Activated CD4-positive, alpha-beta T cell treated with anti-CD3 and anti-CD28 coated beads, Interleukin-2, amount 10 ng/mL, durations not matched to agents 24 days and 14 days (primary cell): ENCODE measurements around the gene DPP4. TPM values are rescaled to one million over a fixed set of nuclear protein-coding genes. Genes with fewer than 3 reads are reported as not detected.

Experiments
- DNase-seq: peaks from one replicate; pipeline ENCODE4 v3.0.0; 2022
- H3K27ac Mint-ChIP-seq: one replicate; pipeline ENCODE4 v1.8.0; 2022; ENCODE audit warnings: mild to moderate bottlenecking, mixed read lengths
- H3K27me3 Mint-ChIP-seq: one replicate; pipeline ENCODE4 v1.8.0; 2022; ENCODE audit warnings: mixed read lengths
- H3K36me3 Mint-ChIP-seq: one replicate; pipeline ENCODE4 v1.8.0; 2022; ENCODE audit warnings: low read depth, mild to moderate bottlenecking, mixed read lengths
- H3K4me1 Mint-ChIP-seq: one replicate; pipeline ENCODE4 v1.8.0; 2021; ENCODE audit warnings: mixed read lengths
- H3K4me3 Mint-ChIP-seq: one replicate; pipeline ENCODE4 v1.8.0; 2022; ENCODE audit warnings: mild to moderate bottlenecking, moderate library complexity, mixed read lengths
- H3K9me3 Mint-ChIP-seq: one replicate; pipeline ENCODE4 v1.8.0; 2021; ENCODE audit warnings: mixed read lengths
- intact Hi-C: fragments of 100-400 bp; cut with micrococcal nuclease; formaldehyde crosslinking; loops from one replicate; pipeline ENCODE4 v1.15.1; 2023
- total RNA-seq: library from RNA; stranded (reverse); gene quantifications from 2 replicates; pipeline ENCODE4 v1.2.3, GENCODE V29; 2022

The DPP4 gene
- total RNA-seq, 1 donor from 2014 or later: 65.4 TPM

DNA sequence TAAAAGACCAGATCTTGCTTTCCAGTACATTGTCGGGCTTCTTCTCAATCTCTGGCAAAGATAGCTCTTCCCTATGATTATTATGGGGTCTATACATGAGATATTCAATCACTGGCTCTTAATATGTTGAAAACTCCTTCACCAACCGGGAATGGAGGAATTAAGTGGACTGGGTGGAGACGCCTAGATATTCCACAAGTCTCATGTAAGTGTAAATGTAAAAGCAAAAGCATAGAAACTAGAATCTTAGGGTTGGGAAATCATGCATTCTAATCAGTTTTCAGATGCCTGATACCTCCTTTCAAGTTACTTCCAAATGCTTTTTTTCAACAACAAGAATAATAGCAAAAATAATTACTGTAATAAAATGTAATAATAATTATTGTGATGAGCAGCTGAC lies 38.0 kb downstream of the DPP4 start:
- Mint-ChIP-seq H3K36me3 (peaks cover 81% of the 10 kb centered on the region), H3K27ac (no peak overlapping the region), H3K4me3 (no peak overlapping the region), H3K27me3 (no peaks in the 10 kb centered on the region), H3K4me1 (peaks cover 28% of the 10 kb centered on the region), H3K9me3 (peaks cover 9% of the 10 kb centered on the region)
- intact Hi-C loops: no loop called here
- DNase-seq: no peak

DNA sequence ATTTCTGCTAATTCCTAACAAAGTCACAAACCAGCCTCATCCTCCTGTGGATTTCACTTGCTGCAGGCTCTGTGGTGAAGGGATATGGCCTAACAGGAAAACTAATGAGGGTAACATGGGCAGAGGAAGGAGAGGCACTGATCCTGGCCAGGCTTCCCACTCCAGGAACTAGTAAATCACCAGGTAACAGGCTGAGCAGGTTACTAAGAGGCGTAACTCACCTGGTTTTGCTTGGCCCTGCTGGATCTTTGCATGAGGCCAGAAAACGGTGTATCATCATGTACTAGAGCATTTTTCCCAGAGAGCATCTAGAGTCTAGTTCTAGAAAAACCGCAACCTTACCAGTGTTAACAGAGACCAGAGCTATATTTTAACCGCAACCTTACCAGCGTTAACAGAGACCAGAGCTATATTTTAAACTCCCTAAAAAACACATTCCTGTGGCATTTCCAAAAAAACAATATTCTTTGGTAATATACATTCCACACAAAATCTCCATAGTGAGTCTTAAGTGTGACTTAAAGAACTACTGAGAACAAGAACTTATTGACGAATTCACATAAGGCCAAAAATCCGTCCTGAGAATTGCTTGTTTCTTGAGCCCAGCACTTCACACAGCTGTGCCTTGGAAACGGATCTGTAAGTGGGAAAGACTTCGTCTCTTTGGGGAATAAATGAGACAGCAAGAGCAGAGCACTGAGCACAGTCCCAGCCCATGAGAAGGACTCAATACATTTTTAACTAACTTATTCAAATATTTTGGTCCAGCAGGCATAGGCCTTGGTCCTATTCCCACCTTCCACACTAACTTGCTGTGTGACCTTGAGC lies 43.4 kb downstream of the DPP4 start:
- Mint-ChIP-seq H3K4me1 (peaks cover 33% of the 10 kb centered on the region), H3K27ac (peak overlapping the region; percentile 25), H3K4me3 (no peak overlapping the region), H3K9me3 (no peaks in the 10 kb centered on the region), H3K36me3 (peaks cover 87% of the 10 kb centered on the region), H3K27me3 (no peaks in the 10 kb centered on the region)
- intact Hi-C loops: no loop called here
- DNase-seq: no peak

GRCh38 chr2:162029287-162029901 lies 44.6 kb downstream of the DPP4 start:
- Mint-ChIP-seq H3K36me3 (peaks cover 86% of the 10 kb centered on the region), H3K27ac (no peak overlapping the region), H3K27me3 (no peaks in the 10 kb centered on the region), H3K4me1 (peaks cover 39% of the 10 kb centered on the region), H3K4me3 (no peak overlapping the region), H3K9me3 (no peaks in the 10 kb centered on the region)
- DNase-seq: no peak
- intact Hi-C loops: no loop called here

- Mint-ChIP-seq H3K27ac (no peak overlapping the region), H3K36me3 (peaks cover 86% of the 10 kb centered on the region), H3K4me1 (peaks cover 40% of the 10 kb centered on the region), H3K27me3 (no peaks in the 10 kb centered on the region), H3K4me3 (no peak overlapping the region), H3K9me3 (no peaks in the 10 kb centered on the region)
- intact Hi-C loops: no loop called here
- DNase-seq: no peak
Measured at GRCh38 chr2:162028511-162028910, 45.5 kb downstream of the DPP4 start.

DNA sequence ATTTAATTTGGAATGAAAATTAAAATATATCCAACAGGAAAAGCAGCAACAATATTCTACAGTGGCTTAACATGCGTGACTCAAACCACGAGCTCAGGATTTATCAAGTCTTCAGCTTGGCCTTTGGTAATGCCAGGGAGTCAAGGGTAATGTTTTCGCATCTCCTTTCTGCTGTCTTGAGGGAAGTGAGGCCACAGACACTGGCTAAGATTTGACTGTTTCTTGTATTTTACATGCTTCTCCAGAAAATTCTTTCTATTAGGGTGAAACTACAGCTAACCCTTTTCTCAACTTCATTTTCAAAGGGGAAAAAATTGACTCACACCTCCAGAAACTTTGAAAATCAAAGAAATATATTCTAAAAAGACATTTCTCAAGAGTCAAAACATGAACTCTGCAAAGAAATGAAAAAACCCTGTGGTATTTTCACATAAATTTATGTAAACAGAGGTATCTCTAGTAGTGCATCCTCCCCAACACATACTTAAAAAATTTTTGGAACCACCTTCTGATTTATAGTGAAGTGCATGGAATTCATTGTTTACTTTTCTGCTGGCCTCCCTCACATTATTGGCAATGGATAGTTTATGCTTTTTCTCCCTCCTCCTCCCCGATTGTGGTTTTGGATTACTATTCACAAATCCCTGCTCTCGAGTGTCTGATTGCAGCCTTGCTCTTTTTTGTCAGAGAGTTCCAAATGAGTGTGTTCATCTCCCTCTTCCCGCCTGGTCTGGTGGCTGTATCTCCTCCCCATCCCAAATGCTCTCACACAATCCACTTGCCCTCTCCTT lies 48.7 kb downstream of the DPP4 start:
- Mint-ChIP-seq H3K9me3 (no peaks in the 10 kb centered on the region), H3K36me3 (peaks cover 84% of the 10 kb centered on the region)

DNA sequence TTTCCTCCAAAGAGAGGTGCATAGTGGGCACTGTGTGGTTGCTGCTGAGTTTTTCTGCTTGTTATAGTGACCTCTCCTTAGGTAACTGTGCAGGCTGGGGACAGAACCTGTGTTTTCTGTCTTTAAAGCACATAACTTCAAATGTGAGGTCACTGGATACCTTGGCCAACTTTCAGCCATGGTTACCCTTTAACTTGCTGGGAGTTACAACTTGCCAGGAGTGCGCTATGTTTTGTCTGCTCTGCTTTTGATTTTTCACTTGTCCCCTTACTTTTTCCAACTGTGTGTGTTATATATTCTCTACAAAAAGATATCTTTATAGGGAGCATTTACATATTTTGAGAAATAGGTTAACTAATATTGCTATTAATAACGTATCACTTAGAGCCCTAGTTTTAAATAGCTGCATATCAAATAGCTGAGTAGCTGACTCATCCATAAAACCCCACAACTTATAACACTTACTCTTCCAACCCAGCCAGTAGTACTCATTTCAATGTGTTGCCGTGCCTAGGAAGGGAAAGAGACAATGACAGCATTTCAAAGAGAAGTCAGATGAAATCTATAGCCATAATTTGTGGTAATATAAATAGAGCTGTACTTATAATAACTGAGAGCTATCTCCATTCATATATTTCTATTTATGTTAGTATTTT lies 51.6 kb downstream of the DPP4 start:
- intact Hi-C loops: no loop called here
- Mint-ChIP-seq H3K27me3 (no peaks in the 10 kb centered on the region), H3K27ac (peak overlapping the region; percentile 38), H3K9me3 (no peaks in the 10 kb centered on the region), H3K4me1 (peaks cover 47% of the 10 kb centered on the region), H3K36me3 (peaks cover 83% of the 10 kb centered on the region), H3K4me3 (no peak overlapping the region)
- DNase-seq: no peak

More for the DNA sequence above, 48.7 kb downstream of the DPP4 start:
- intact Hi-C loops: loop anchor here (2.0 kb wide), 2 partner anchors 33 to 47 kb away; no protein-coding TSS in a partner anchor
- Mint-ChIP-seq H3K4me1 (peaks cover 54% of the 10 kb centered on the region), H3K4me3 (peak overlapping the region; percentile 1), H3K27ac (peak overlapping the region; percentile 14), H3K27me3 (no peaks in the 10 kb centered on the region)
- DNase-seq: no peak

DNA sequence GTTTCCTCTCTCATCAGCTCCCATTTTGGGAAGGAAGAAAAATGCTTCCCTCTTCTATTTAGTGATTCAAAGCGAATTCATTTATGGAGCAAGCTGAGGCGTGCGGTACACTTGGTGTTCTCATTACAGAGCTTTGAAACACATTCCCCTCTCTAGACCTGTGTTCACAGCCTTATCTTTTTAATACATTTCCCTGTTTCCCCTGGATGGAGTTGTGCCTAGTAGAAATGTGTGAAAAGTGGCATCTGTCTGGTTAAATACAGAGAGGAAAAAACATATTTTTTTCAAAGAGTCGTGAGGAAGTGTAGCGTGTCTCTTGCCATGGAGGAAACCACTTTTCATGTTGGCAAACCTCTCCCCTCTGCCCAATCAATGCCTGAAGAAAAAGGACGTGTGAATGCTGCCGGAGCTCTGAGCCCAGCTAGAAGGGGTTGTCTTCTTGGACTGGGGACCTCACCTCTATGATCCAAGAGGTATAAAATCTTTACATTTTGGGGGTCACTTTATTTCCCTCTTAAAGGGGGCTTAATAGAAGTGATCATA lies 52.4 kb downstream of the DPP4 start:
- DNase-seq: no peak
- Mint-ChIP-seq H3K36me3 (peaks cover 86% of the 10 kb centered on the region), H3K9me3 (no peaks in the 10 kb centered on the region), H3K27ac (peak overlapping the region; percentile 38), H3K27me3 (no peaks in the 10 kb centered on the region), H3K4me1 (peaks cover 51% of the 10 kb centered on the region), H3K4me3 (no peak overlapping the region)
- intact Hi-C loops: no loop called here

GRCh38 chr2:162018530-162018929 lies 55.5 kb downstream of the DPP4 start:
- H3K4me1 Mint-ChIP-seq: peaks cover 54% of the 10 kb centered on the region
- no peaks in the 10 kb centered on the region for H3K27me3 Mint-ChIP-seq
- no peak for DNase-seq
- peaks cover 82% of the 10 kb centered on the region for H3K36me3 Mint-ChIP-seq
- no peaks in the 10 kb centered on the region for H3K9me3 Mint-ChIP-seq
- H3K4me3 Mint-ChIP-seq: no peak overlapping the region
- intact Hi-C loops: no loop called here
- peak overlapping the region; percentile 22 for H3K27ac Mint-ChIP-seq

DNA sequence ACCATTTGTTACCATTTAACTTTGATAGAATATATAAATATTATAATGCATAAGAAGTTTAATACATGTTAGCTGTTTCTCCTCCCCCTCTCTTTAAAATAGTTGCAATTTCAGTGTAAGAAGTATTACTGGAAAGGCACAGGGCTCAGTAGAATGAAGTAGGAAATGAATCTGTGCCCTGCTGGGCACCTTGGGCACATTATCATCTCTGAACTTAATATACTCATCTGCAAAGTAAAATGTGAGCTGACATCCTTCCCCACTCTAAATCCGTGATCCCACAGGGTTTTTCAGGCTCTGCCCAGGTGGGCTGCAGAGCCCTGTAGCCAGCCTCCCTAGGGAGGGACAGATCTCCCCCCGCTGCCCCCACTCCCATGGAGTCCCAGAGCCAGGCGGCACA lies 56.8 kb downstream of the DPP4 start:
- no peak for DNase-seq
- H3K27ac Mint-ChIP-seq: no peak overlapping the region
- H3K36me3 Mint-ChIP-seq: peaks cover 78% of the 10 kb centered on the region
- H3K27me3 Mint-ChIP-seq: no peaks in the 10 kb centered on the region
- no peaks in the 10 kb centered on the region for H3K9me3 Mint-ChIP-seq
- peaks cover 51% of the 10 kb centered on the region for H3K4me1 Mint-ChIP-seq
- H3K4me3 Mint-ChIP-seq: no peak overlapping the region
- intact Hi-C loops: no loop called here

- DNase-seq: no peak
- Mint-ChIP-seq H3K36me3 (peaks cover 75% of the 10 kb centered on the region), H3K4me3 (no peak overlapping the region), H3K4me1 (peaks cover 56% of the 10 kb centered on the region), H3K27ac (peak overlapping the region; percentile 21), H3K9me3 (no peaks in the 10 kb centered on the region), H3K27me3 (no peaks in the 10 kb centered on the region)
- intact Hi-C loops: no loop called here
Measured at GRCh38 chr2:162016080-162016479, 57.9 kb downstream of the DPP4 start.

- Mint-ChIP-seq H3K4me1 (peaks cover 66% of the 10 kb centered on the region), H3K36me3 (peaks cover 77% of the 10 kb centered on the region), H3K9me3 (no peaks in the 10 kb centered on the region), H3K27ac (peak overlapping the region; percentile 7), H3K27me3 (no peaks in the 10 kb centered on the region), H3K4me3 (peak overlapping the region; percentile 3)
- intact Hi-C loops: no loop called here
- DNase-seq: no peak
Measured at GRCh38 chr2:162014751-162015150, 59.3 kb downstream of the DPP4 start.

DNA sequence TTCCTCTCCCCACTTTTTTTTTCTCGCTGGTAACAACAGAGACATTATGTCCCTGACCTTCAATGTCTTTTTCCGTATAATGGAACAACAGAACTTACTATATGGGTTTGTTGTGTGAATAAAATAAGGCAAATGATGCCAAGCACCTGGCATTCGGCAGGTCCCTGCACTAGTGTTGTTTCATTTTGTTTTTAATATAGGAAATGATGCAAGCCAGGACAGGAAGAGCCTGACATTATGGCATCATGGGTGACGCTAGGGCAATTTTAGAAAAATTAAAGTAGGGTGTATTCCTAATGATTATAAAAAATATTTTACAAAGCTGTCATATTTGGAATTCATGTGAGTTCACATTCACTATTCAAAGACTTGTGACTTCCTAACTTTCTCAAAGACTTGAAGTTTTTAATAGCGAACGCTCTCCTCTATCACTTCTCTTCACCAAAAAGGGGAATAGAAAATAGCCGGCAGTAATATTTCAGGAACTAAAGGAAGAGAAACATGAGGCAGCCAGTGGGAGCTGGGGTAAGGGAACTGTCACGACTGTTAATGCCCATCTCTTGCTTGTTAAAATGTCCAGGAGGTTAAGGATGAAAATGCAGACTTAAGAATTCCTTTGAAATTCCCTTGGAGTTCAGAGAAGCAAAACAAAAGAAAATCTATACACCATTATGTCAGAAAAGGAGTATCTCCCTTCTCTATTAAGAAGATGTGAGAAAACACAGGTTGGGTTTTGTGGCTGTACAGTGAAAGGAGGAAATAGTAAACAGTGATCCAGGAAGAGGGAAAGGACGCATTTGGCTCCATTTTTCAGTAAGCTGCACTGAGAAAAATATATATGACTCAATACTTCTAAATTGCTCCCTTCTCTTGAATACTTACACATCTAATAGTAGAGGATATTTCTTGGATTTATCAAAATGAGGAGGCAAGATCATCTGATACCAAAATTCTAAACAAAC lies 60.2 kb downstream of the DPP4 start:
- peaks cover 74% of the 10 kb centered on the region for H3K36me3 Mint-ChIP-seq
- intact Hi-C loops: loop anchor here (1.0 to 2.0 kb wide), 3 partner anchors 19 to 49 kb away; no protein-coding TSS in a partner anchor

More for the DNA sequence above, 60.2 kb downstream of the DPP4 start:
- Mint-ChIP-seq H3K4me1 (peaks cover 73% of the 10 kb centered on the region), H3K27me3 (no peaks in the 10 kb centered on the region), H3K9me3 (no peaks in the 10 kb centered on the region), H3K4me3 (peak overlapping the region; percentile 78), H3K27ac (peak overlapping the region; percentile 95)
- peak; percentile 66 for DNase-seq
